GM23338 (cell line): ENCODE measurements around the gene CDH18. TPM values are rescaled to one million over a fixed set of nuclear protein-coding genes. Genes with fewer than 3 reads are reported as not detected.

Source experiments
- ATAC-seq: fragments of 200-7000 bp; cut with Tn5 transposase; 3 replicates; pipeline ENCODE4 v1.9.1; 2020
- DNase-seq: peaks from one replicate; pipeline ENCODE4 v3.0.0-alpha.2; 2015; ENCODE audit warnings: low spot score
- H2AFZ ChIP-seq: fragments of 200-600 bp; sonication (generic); 2 replicates; pipeline ENCODE4 v1.8.0; 2016; ENCODE audit warnings: antibody characterized with exemption, mild to moderate bottlenecking, moderate library complexity
- H3F3A ChIP-seq: fragments of 200-600 bp; sonication (generic); replicated peaks from 2 replicates; pipeline ENCODE4 v1.8.0; 2017; ENCODE audit warnings: antibody characterized with exemption, mixed run types, low read depth
- H3K27ac ChIP-seq: fragments of 200-600 bp; sonication (generic); 2 replicates; pipeline ENCODE4 v1.6.1; 2016; ENCODE audit warnings: low read depth
- H3K27me3 ChIP-seq: fragments of 200-600 bp; sonication (generic); 2 replicates; pipeline ENCODE4 v1.8.0; 2016; ENCODE audit warnings: mild to moderate bottlenecking, mixed run types, moderate library complexity; ENCODE audit not compliant: insufficient read depth
- H3K36me3 ChIP-seq: fragments of 200-600 bp; sonication (generic); 2 replicates; pipeline ENCODE4 v1.8.0; 2016; ENCODE audit warnings: mild to moderate bottlenecking; ENCODE audit not compliant: insufficient read depth
- H3K4me1 ChIP-seq: fragments of 200-600 bp; sonication (generic); 2 replicates; pipeline ENCODE4 v1.8.0; 2016; ENCODE audit warnings: mild to moderate bottlenecking, moderate library complexity; ENCODE audit not compliant: insufficient read depth
- H3K4me2 ChIP-seq: fragments of 200-600 bp; sonication (generic); 2 replicates; pipeline ENCODE4 v1.7.1; 2017; ENCODE audit warnings: mixed run types
- H3K4me3 ChIP-seq: fragments of 200-600 bp; sonication (generic); 2 replicates; pipeline ENCODE4 v1.6.1; 2016; ENCODE audit warnings: mixed run types
- H3K79me2 ChIP-seq: fragments of 200-600 bp; sonication (generic); replicated peaks from 2 replicates; pipeline ENCODE4 v1.8.0; 2017; ENCODE audit warnings: mild to moderate bottlenecking; ENCODE audit not compliant: insufficient read depth
- H3K9me2 ChIP-seq: fragments of 200-600 bp; sonication (generic); 2 replicates; pipeline ENCODE4 v1.8.0; 2017; ENCODE audit not compliant: insufficient read depth
- H4K20me1 ChIP-seq: fragments of 200-600 bp; sonication (generic); replicated peaks from 2 replicates; pipeline ENCODE4 v1.8.0; 2017; ENCODE audit warnings: mild to moderate bottlenecking; ENCODE audit not compliant: insufficient read depth
- H3K27ac Mint-ChIP-seq: 2 replicates; pipeline ENCODE4 v1.8.0; 2020; ENCODE audit warnings: inconsistent platforms, mild to moderate bottlenecking, moderate library complexity, mixed read lengths
- H3K27me3 Mint-ChIP-seq: 3 replicates; pipeline ENCODE4 v1.8.0; 2022; ENCODE audit warnings: low read depth, mild to moderate bottlenecking, moderate library complexity, mixed read lengths, inconsistent platforms; ENCODE audit not compliant: insufficient read depth, poor library complexity
- H3K36me3 Mint-ChIP-seq: 3 replicates; pipeline ENCODE4 v1.8.0; 2021; ENCODE audit warnings: low read depth, mild to moderate bottlenecking, inconsistent platforms, moderate library complexity, mixed read lengths
- H3K4me1 Mint-ChIP-seq: 3 replicates; pipeline ENCODE4 v1.8.0; 2020; ENCODE audit warnings: mild to moderate bottlenecking, inconsistent platforms, mixed read lengths
- H3K4me3 Mint-ChIP-seq: 3 replicates; pipeline ENCODE4 v1.8.0; 2021; ENCODE audit warnings: moderate library complexity, mild to moderate bottlenecking, inconsistent platforms, mixed read lengths
- H3K9me3 Mint-ChIP-seq: 3 replicates; pipeline ENCODE4 v1.8.0; 2020; ENCODE audit warnings: moderate library complexity, mild to moderate bottlenecking, inconsistent platforms, mixed read lengths
- CREB1 ChIP-seq: fragments of 250-450 bp; sonication (Bioruptor Pico); IDR thresholded peaks from 2 replicates; pipeline ENCODE4 v1.5.0; 2020; ENCODE audit warnings: low read depth, mild to moderate bottlenecking, moderate library complexity
- EZH2 ChIP-seq: fragments of 200-600 bp; sonication (generic); IDR thresholded peaks from one replicate; pipeline ENCODE4 v1.8.0; 2017; ENCODE audit warnings: antibody characterized with exemption, mild to moderate bottlenecking, low read depth; ENCODE audit not compliant: unreplicated experiment
- JUNB ChIP-seq: IDR thresholded peaks from one replicate; pipeline ENCODE4 v1.6.1; 2016; ENCODE audit warnings: antibody characterized with exemption; ENCODE audit not compliant: unreplicated experiment
- NANOG ChIP-seq: IDR thresholded peaks from 2 replicates; pipeline ENCODE4 v1.6.1; 2016; ENCODE audit warnings: antibody characterized with exemption, borderline replicate concordance
- POLR2AphosphoS5 ChIP-seq: IDR thresholded peaks from 2 replicates; pipeline ENCODE4 v1.6.1; 2016; ENCODE audit warnings: antibody characterized with exemption, low read depth
- ZNF114 ChIP-seq: fragments of 250-450 bp; sonication (Bioruptor Pico); IDR thresholded peaks from 2 replicates; pipeline ENCODE4 v1.5.0; 2020; ENCODE audit warnings: mild to moderate bottlenecking, moderate library complexity
- ZNF331 ChIP-seq: fragments of 250-450 bp; sonication (Bioruptor Pico); IDR thresholded peaks from 2 replicates; pipeline ENCODE4 v1.5.0; 2020; ENCODE audit warnings: low read depth, mild to moderate bottlenecking, moderate library complexity
- polyA plus RNA-seq: library from polyadenylated mRNA; unstranded; fragments of >200 nt; fragmentation: Nextera tagmentation; extraction: Ambion mirVana; gene quantifications from 2 replicates; pipeline ENCODE4 v1.2.1, GENCODE V29; 2016
- total RNA-seq: library from RNA; depleted of rRNA; stranded (reverse); fragments of >200 nt; shearing (Covaris generic); gene quantifications from 2 replicates; pipeline ENCODE4 v1.2.3, GENCODE V29; 2014
- TF ChIP-seq, protein P1 (sequence below): fragments of 250-450 bp; sonication (Bioruptor Pico); IDR thresholded peaks from 2 replicates; pipeline ENCODE4 v1.5.0; 2020; ENCODE audit warnings: mild to moderate bottlenecking, moderate library complexity
- TF ChIP-seq, protein P2 (sequence below): IDR thresholded peaks from 2 replicates; pipeline ENCODE4 v1.6.1; 2016; ENCODE audit warnings: antibody characterized with exemption
- TF ChIP-seq, protein P3 (sequence below), 2 experiments: fragments of 200-600 bp in 1 of 2; sonication (generic) in 1 of 2; conservative IDR thresholded peaks; 2 replicates each; pipeline versions ENCODE4 v1.5.1 to v1.6.1; 2016 to 2017; ENCODE audit warnings: antibody characterized with exemption in 2 of 2, low read depth in 2 of 2, mild to moderate bottlenecking in 2 of 2, moderate library complexity in 1 of 2
- TF ChIP-seq, protein P4 (sequence below): IDR thresholded peaks from one replicate; pipeline ENCODE4 v1.6.1; 2018; ENCODE audit warnings: antibody characterized with exemption; ENCODE audit not compliant: unreplicated experiment

The CDH18 gene
- total and polyA plus RNA-seq, 2 experiments from 2014 or later = 1.3 TPM; not detected in 1

DNA sequence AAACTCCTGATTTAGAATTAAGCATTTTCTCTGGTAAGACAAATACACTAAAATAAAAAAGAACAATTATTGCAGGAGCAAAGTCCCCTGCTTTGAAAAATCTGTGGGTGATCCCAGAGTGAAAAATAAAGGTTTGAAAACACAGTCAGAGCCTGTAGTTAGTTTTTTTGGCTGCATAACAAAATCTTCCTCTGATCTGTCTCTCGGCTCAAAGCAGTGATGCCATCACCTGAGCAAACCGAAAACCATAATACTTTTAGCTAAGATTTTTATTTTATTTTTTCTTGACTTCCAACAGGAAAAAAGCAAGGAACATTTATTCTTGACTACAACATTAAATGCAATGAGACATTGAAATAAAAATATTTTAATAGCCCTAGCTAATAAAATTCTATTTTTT lies 1.2 kb downstream of the CDH18 start:
- H2AFZ ChIP-seq = no peak overlapping the region
- DNase-seq = no peak
- H3K4me1 Mint-ChIP-seq = peaks cover 9% of the 10 kb centered on the region; the same call in 2 of the 3 replicates

More for the DNA sequence above, 1.2 kb downstream of the CDH18 start:
- Mint-ChIP-seq H3K27ac (no peak overlapping the region), H3K4me3 (no peak overlapping the region), H3K36me3 (no peaks in the 10 kb centered on the region), H3K27me3 (peaks cover 13% of the 10 kb centered on the region), H3K9me3 (no peaks in the 10 kb centered on the region)
- Histone ChIP-seq H3F3A (no peaks in the 10 kb centered on the region), H3K4me2 (no peak overlapping the region), H4K20me1 (no peaks in the 10 kb centered on the region), H3K36me3 (no peaks in the 10 kb centered on the region), H3K79me2 (no peaks in the 10 kb centered on the region), H3K27me3 (peaks cover 31% of the 10 kb centered on the region), H3K27ac (no peak overlapping the region), H3K4me3 (no peak overlapping the region), H3K4me1 (peaks cover 7% of the 10 kb centered on the region; the same call in 1 of the 2 replicates), H3K9me2 (no peaks in the 10 kb centered on the region)
- TF ChIP-seq POLR2AphosphoS5 = no peak
- no peak for TF ChIP-seq JUNB
- TF ChIP-seq, protein P1, sequence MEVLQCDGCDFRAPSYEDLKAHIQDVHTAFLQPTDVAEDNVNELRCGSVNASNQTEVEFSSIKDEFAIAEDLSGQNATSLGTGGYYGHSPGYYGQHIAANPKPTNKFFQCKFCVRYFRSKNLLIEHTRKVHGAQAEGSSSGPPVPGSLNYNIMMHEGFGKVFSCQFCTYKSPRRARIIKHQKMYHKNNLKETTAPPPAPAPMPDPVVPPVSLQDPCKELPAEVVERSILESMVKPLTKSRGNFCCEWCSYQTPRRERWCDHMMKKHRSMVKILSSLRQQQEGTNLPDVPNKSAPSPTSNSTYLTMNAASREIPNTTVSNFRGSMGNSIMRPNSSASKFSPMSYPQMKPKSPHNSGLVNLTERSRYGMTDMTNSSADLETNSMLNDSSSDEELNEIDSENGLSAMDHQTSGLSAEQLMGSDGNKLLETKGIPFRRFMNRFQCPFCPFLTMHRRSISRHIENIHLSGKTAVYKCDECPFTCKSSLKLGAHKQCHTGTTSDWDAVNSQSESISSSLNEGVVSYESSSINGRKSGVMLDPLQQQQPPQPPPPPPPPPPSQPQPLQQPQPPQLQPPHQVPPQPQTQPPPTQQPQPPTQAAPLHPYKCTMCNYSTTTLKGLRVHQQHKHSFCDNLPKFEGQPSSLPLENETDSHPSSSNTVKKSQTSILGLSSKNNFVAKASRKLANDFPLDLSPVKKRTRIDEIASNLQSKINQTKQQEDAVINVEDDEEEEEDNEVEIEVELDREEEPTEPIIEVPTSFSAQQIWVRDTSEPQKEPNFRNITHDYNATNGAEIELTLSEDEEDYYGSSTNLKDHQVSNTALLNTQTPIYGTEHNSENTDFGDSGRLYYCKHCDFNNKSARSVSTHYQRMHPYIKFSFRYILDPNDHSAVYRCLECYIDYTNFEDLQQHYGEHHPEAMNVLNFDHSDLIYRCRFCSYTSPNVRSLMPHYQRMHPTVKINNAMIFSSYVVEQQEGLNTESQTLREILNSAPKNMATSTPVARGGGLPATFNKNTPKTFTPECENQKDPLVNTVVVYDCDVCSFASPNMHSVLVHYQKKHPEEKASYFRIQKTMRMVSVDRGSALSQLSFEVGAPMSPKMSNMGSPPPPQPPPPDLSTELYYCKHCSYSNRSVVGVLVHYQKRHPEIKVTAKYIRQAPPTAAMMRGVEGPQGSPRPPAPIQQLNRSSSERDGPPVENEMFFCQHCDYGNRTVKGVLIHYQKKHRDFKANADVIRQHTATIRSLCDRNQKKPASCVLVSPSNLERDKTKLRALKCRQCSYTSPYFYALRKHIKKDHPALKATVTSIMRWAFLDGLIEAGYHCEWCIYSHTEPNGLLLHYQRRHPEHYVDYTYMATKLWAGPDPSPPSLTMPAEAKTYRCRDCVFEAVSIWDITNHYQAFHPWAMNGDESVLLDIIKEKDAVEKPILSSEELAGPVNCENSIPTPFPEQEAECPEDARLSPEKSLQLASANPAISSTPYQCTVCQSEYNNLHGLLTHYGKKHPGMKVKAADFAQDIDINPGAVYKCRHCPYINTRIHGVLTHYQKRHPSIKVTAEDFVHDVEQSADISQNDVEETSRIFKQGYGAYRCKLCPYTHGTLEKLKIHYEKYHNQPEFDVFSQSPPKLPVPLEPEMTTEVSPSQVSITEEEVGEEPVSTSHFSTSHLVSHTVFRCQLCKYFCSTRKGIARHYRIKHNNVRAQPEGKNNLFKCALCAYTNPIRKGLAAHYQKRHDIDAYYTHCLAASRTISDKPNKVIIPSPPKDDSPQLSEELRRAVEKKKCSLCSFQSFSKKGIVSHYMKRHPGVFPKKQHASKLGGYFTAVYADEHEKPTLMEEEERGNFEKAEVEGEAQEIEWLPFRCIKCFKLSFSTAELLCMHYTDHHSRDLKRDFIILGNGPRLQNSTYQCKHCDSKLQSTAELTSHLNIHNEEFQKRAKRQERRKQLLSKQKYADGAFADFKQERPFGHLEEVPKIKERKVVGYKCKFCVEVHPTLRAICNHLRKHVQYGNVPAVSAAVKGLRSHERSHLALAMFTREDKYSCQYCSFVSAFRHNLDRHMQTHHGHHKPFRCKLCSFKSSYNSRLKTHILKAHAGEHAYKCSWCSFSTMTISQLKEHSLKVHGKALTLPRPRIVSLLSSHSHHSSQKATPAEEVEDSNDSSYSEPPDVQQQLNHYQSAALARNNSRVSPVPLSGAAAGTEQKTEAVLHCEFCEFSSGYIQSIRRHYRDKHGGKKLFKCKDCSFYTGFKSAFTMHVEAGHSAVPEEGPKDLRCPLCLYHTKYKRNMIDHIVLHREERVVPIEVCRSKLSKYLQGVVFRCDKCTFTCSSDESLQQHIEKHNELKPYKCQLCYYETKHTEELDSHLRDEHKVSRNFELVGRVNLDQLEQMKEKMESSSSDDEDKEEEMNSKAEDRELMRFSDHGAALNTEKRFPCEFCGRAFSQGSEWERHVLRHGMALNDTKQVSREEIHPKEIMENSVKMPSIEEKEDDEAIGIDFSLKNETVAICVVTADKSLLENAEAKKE = no peak
- TF ChIP-seq EZH2 = no peak
- no peak for TF ChIP-seq CREB1 (CRISPR knock-in tag)
- TF ChIP-seq, protein P2, sequence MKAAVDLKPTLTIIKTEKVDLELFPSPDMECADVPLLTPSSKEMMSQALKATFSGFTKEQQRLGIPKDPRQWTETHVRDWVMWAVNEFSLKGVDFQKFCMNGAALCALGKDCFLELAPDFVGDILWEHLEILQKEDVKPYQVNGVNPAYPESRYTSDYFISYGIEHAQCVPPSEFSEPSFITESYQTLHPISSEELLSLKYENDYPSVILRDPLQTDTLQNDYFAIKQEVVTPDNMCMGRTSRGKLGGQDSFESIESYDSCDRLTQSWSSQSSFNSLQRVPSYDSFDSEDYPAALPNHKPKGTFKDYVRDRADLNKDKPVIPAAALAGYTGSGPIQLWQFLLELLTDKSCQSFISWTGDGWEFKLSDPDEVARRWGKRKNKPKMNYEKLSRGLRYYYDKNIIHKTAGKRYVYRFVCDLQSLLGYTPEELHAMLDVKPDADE = no peak
- TF ChIP-seq, protein P3, sequence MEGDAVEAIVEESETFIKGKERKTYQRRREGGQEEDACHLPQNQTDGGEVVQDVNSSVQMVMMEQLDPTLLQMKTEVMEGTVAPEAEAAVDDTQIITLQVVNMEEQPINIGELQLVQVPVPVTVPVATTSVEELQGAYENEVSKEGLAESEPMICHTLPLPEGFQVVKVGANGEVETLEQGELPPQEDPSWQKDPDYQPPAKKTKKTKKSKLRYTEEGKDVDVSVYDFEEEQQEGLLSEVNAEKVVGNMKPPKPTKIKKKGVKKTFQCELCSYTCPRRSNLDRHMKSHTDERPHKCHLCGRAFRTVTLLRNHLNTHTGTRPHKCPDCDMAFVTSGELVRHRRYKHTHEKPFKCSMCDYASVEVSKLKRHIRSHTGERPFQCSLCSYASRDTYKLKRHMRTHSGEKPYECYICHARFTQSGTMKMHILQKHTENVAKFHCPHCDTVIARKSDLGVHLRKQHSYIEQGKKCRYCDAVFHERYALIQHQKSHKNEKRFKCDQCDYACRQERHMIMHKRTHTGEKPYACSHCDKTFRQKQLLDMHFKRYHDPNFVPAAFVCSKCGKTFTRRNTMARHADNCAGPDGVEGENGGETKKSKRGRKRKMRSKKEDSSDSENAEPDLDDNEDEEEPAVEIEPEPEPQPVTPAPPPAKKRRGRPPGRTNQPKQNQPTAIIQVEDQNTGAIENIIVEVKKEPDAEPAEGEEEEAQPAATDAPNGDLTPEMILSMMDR (conservative IDR thresholded peaks at IDR 0.05; ENCODE audit: low read depth in 2 of 2) = no peak
- no peak for TF ChIP-seq ZNF114 (CRISPR knock-in tag)
- TF ChIP-seq, protein P4, sequence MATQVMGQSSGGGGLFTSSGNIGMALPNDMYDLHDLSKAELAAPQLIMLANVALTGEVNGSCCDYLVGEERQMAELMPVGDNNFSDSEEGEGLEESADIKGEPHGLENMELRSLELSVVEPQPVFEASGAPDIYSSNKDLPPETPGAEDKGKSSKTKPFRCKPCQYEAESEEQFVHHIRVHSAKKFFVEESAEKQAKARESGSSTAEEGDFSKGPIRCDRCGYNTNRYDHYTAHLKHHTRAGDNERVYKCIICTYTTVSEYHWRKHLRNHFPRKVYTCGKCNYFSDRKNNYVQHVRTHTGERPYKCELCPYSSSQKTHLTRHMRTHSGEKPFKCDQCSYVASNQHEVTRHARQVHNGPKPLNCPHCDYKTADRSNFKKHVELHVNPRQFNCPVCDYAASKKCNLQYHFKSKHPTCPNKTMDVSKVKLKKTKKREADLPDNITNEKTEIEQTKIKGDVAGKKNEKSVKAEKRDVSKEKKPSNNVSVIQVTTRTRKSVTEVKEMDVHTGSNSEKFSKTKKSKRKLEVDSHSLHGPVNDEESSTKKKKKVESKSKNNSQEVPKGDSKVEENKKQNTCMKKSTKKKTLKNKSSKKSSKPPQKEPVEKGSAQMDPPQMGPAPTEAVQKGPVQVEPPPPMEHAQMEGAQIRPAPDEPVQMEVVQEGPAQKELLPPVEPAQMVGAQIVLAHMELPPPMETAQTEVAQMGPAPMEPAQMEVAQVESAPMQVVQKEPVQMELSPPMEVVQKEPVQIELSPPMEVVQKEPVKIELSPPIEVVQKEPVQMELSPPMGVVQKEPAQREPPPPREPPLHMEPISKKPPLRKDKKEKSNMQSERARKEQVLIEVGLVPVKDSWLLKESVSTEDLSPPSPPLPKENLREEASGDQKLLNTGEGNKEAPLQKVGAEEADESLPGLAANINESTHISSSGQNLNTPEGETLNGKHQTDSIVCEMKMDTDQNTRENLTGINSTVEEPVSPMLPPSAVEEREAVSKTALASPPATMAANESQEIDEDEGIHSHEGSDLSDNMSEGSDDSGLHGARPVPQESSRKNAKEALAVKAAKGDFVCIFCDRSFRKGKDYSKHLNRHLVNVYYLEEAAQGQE = no peak
- TF ChIP-seq NANOG = no peak
- TF ChIP-seq ZNF331 (CRISPR knock-in tag) = no peak
- no peak for ATAC-seq
